ENCODE results near the gene EIF3L. TPM values are rescaled to one million over a fixed set of nuclear protein-coding genes. Genes with fewer than 3 reads are reported as not detected.

Gene EIF3L
- total RNA-seq, 4 donors from 2014 or later = 336 to 538 (median 412) TPM

DNA sequence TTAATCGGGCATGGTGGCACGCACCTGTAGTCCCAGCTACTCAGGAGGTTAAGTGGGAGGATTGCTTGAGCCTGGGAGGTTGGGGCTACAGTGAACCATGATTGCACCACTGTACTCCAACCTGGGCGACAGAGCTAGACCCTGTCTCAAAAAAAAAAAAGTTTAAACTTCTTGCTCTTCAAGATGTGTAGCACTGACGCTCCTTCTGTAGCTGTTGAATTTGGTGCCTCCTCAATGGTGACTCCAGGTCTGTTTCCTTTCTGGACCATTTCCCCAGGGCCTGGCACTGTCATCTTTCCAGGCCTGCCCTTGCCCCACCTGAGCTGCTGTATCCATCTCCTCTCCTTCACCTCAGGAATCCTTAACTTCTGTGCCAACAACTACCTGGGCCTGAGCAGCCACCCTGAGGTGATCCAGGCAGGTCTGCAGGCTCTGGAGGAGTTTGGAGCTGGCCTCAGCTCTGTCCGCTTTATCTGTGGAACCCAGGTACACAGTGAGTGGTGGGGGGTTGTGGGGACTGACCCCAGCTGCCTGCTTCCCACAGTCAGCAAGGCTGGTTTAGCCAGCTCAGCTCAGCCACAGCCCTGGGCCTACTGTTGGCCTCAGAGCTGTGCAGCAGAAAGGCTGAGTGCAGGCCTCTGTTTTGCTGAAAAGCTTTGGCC lies 39.4 kb upstream of the EIF3L start:
- no peak for ATAC-seq
- Histone ChIP-seq H3K9me3 (no peaks in the 10 kb centered on the region), H3K4me1 (peaks cover 0 to 47% (median 17%) of the 10 kb centered on the region in 3 donors), H3K4me3 (no peak overlapping the region), H3K27me3 (no peaks in the 10 kb centered on the region), H3K36me3 (peaks cover 0 to 22% of the 10 kb centered on the region in 2 donors), H3K27ac (no peak overlapping the region)
- whole genome bisulfite sequencing, 2 donors (ENCODE audit: low coverage in 1 of 2) = 83 to 90% methylated on average over 1 to 4 of the region's 5 CpGs
- TF ChIP-seq, protein P1, sequence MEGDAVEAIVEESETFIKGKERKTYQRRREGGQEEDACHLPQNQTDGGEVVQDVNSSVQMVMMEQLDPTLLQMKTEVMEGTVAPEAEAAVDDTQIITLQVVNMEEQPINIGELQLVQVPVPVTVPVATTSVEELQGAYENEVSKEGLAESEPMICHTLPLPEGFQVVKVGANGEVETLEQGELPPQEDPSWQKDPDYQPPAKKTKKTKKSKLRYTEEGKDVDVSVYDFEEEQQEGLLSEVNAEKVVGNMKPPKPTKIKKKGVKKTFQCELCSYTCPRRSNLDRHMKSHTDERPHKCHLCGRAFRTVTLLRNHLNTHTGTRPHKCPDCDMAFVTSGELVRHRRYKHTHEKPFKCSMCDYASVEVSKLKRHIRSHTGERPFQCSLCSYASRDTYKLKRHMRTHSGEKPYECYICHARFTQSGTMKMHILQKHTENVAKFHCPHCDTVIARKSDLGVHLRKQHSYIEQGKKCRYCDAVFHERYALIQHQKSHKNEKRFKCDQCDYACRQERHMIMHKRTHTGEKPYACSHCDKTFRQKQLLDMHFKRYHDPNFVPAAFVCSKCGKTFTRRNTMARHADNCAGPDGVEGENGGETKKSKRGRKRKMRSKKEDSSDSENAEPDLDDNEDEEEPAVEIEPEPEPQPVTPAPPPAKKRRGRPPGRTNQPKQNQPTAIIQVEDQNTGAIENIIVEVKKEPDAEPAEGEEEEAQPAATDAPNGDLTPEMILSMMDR (IDR thresholded peaks at IDR 0.05) = no peak
- TF ChIP-seq POLR2A (IDR thresholded peaks at IDR 0.05) (no peak), POLR2AphosphoS5 (IDR thresholded peaks at IDR 0.05) (no peak), EP300 (IDR thresholded peaks at IDR 0.05) (no peak)

DNA sequence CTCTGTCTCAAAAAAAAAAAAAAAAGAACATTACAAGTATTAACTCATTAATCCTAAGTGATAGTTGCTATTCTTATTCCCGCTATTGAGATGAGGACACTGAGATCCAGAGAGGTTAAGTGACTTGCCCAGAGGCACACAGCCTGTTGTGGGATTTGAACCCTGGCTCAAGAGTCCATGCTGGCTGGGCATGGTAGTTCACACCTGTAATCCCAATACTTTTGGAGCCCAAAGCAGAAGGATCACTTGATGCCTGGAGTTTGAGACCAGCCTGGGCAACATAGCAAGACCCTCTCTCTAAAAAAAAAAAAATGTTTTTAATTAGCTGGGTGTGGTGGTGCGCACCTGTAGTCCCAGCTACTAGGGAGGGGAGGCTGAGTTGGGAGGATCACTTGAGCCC lies 37.4 kb upstream of the EIF3L start:
- TF ChIP-seq EP300 (IDR thresholded peaks at IDR 0.05) (no peak), POLR2AphosphoS5 (IDR thresholded peaks at IDR 0.05) (no peak), POLR2A (IDR thresholded peaks at IDR 0.05) (no peak)
- TF ChIP-seq, protein P1 (IDR thresholded peaks at IDR 0.05) = no peak
- 100% methylated on average over 2 of the region's 2 CpGs; no CpG with 5 or more reads in 1 of the 2 donors for WGBS, 2 donors (ENCODE audit: low coverage in 1 of 2)
- Histone ChIP-seq H3K27ac (no peak overlapping the region), H3K9me3 (no peaks in the 10 kb centered on the region), H3K36me3 (peaks cover 0 to 42% of the 10 kb centered on the region in 2 donors), H3K4me3 (no peak overlapping the region), H3K27me3 (no peaks in the 10 kb centered on the region), H3K4me1 (peaks cover 0 to 31% (median 6%) of the 10 kb centered on the region in 3 donors)
- no peak for ATAC-seq

- no peak for ATAC-seq
- TF ChIP-seq, protein P1 (IDR thresholded peaks at IDR 0.05) = no peak
- TF ChIP-seq EP300 (IDR thresholded peaks at IDR 0.05) (no peak), POLR2AphosphoS5 (IDR thresholded peaks at IDR 0.05) (no peak)
- no peaks in the 10 kb centered on the region for H3K9me3 ChIP-seq
- H3K4me3 ChIP-seq = no peak overlapping the region
- peaks cover 0 to 30% (median 9%) of the 10 kb centered on the region in 3 donors for H3K4me1 ChIP-seq
- H3K36me3 ChIP-seq = peaks cover 0 to 42% of the 10 kb centered on the region in 2 donors
- no peak overlapping the region for H3K27ac ChIP-seq
- WGBS, 2 donors (ENCODE audit: low coverage in 1 of 2) = 78 to 100% methylated on average over 4 to 12 of the region's 27 CpGs
- H3K27me3 ChIP-seq = no peaks in the 10 kb centered on the region
Observed at GRCh38 chr22:37812869-37813678, 36.1 kb upstream of the EIF3L start.

GRCh38 chr22:37815593-37815992 lies 33.6 kb upstream of the EIF3L start:
- TF ChIP-seq, protein P1 (IDR thresholded peaks at IDR 0.05) = no peak
- TF ChIP-seq POLR2AphosphoS5 (IDR thresholded peaks at IDR 0.05) (no peak), POLR2A (IDR thresholded peaks at IDR 0.05) (no peak)

More at GRCh38 chr22:37815593-37815992, 33.6 kb upstream of the EIF3L start:
- 60 to 94% methylated on average over 1 to 4 of the region's 12 CpGs for WGBS, 2 donors (ENCODE audit: low coverage in 1 of 2)
- no peak for ATAC-seq
- H3K36me3 ChIP-seq = peaks cover 0 to 42% of the 10 kb centered on the region in 2 donors
- peaks cover 24% of the 10 kb centered on the region for H3K27me3 ChIP-seq
- H3K4me1 ChIP-seq = peaks cover 0 to 23% (median 15%) of the 10 kb centered on the region in 3 donors
- H3K4me3 ChIP-seq = no peak overlapping the region
- H3K27ac ChIP-seq = no peak overlapping the region
- H3K9me3 ChIP-seq = no peaks in the 10 kb centered on the region

Data from gastroesophageal sphincter (tissue), 4 donors.